NOMO-1 (cell line): Measurements from ENCODE around the gene COL8A1.

Experiments
- DNase-seq, 2 experiments: peaks; one replicate each; lab custom pipeline; 2025; ENCODE audit not compliant: unreplicated experiment in 2 of 2; lab: John Stamatoyannopoulos, UW

The COL8A1 gene

DNA sequence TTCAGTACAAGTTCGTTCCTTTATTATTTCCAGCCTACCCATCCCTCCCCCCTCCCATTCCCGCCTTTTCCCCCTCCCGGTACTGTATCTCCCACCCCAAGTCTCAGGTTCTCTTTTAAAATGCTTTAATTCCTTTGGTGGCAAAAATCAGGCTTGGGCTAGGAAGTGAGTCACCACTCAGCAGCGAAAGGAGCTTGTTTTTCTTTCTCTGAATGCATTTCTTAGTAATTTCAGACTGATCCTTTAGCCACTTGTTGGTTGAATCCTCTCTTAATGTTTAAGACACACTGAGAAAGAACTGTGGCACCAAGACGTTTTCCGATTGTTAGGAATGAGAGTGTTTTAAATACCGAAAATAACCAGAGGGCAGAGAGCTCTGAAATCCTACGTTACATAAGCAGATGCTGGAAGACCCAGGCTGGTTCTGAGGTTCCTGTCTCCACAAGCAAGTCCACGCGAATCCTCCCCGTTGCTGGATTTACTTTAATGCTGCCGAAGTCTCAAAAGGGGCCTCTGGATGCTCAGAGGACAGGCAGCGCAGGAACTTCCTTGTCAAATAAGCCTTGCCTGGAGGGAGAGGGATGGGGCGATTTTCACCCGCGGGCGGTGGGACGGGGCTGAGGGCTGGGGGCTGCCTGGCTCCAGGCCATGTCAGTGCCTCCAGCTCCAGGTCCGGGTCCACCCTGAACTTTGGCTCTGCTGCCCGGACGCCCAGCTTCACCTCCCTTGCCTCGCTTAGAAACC, 854 bp upstream of the COL8A1 start:
- no peak for DNase-seq

DNA sequence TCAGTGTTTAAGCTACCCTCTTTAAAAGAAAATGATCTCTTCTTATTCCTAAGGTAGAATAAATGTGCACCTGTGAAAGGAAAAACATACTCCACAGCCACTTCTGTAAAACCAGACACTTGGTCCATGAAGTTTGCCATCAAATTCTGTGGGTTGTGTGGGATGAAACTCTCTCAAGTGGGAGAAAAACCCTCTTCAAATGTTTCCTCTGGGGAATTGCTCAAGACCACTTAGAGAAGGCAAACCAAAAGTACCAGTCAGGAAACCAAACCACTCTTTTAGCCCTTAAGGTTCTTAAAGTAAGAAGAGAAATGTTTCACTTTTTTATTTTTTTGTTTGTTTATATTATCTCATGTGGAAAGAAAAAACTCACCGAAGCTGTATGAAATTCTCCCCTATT, 1.2 kb downstream of the COL8A1 start:
- DNase-seq = no peak

DNA sequence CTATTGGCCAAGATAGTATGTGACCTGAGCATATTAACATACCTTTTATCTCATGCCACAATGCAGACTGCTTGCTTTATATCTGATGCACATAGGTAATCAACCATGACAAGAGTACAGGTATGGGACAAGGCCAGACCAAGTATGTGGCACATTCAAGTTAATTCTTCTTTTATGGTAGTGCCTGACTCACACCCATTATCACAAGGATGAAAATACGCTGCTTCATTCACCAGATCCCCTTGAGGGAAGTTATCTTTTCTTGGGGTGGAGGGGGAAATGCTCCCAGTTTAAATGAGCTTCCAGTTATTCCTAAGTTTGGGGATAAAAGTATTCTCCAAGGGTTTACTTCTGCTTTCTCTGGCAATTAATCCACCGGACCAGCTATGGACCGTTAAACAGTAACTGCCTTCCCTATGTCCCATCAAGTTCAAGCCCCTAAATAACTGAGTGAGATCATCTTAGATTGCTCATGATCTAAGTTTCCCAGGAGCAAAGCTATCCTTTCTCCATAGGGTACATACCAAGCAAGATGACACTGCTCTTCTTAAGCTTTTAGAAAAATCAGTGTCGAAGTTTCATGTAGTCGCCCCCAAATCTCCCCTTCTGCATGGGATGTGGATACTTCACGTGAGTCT, 1.9 kb downstream of the COL8A1 start:
- DNase-seq = no peak

DNA sequence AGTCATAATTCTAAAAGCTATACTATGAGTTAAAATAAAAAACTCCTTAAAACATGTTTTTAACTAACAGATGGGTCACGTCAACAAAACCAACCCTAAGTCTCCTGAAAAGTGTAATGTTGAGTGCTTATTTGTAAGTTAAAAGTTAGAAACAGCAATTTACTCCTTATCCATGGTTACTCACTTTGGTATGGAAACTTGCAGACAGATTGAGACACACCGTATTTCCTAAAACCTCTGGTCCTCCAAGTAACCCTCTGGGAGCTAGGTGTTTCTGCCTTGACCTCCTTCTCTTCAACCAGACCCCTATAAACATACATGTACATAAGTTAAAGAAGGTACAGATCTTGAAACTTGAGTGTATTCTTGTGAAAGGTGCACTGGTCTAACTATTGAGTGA, 3.1 kb downstream of the COL8A1 start:
- DNase-seq = no peak

DNA sequence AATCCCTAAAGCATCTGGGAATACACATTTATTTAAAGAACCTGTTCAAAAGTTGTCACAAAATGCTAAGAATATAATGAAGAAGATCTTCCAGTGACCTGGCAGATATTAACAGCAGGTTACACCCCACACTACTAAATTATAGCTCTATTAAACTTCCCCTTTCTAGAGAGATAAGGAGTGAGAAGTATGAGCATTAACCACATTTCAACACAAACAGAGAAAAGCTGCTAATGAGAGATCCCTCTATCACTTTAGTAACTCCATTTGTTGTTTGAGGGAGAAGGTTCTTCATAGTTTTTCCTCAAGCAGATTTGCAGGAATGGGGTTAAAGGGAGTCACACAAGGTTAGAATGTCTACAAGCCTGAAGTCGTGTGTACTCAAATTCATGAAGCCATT, 3.6 kb downstream of the COL8A1 start:
- no peak for DNase-seq

DNA sequence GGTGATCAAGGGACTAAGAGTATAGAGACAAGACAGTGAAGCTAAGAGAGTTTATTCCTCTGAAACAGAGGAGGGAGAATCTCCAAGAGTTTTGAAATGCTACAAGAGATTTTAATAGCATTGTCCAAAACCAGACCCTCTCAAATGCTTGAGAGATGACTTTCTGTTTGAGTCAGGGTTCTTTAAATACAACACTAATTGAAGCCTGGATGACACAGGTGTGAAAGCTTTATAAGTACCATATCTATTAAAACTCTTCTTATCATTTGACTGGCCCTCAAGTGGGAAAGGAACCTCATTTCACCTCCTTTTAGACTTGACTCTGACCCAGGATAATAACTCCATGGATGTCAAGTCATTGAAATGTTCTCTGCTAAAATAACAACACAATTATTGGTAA, 5.6 kb downstream of the COL8A1 start:
- no peak for DNase-seq

DNA sequence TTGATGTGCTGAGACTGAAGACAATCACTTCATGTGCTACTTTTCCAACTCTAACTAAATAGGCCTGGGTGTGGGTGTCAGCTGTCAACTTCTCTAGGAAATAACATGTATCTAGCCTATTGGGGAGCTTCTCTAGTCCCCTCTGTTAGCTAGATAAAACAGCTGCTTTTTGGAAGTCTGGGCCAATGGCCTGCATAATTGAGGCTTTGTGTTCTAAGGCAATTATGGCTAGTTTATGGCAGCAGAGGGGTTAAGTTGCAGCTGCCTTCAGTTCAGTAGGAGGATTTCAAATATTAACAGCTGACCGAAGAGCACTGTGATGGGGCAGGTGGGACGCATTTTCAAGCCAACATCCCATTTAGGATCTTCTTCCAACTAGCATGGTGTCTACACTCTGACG, 6.4 kb downstream of the COL8A1 start:
- no peak for DNase-seq

DNA sequence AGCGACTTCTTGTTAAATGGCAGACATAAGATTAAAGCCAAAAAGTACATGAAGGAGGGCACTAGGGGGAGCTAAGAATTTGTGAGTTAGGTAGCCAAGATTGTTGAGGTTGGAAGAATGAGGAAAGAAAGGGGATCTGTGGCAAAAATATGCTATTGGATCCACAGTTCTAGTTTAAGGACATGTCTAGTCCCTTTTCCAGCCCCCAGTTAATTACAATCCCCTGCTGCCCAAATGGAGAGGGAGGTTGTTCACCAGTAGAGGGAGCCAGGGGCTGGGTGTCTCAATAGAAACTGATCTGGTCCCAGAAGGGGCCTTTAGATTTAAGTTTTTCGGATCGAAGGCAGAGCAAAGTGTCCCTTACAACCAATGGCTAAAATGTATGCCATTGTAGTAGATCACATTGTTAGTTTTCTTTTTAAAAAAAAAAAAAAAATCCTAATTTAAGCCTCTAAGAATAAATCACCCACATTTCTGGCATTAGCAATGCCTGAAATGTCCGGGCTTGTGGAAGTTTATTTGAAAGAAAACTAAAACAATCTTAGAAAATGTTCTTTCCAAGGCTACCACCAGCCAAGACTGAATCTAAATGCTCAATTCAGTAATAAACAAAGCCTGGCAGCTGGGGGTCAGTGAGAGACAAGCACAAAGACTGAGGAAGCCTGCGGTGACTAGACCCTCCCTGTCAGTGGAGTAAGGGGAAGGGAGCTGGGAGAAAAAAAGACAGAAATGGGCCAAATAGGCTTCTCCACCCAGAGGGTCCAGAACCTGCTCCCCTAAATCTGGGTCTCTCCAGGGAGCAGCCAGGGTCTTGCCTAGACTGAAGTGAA, 7.1 kb downstream of the COL8A1 start:
- DNase-seq = no peak

DNA sequence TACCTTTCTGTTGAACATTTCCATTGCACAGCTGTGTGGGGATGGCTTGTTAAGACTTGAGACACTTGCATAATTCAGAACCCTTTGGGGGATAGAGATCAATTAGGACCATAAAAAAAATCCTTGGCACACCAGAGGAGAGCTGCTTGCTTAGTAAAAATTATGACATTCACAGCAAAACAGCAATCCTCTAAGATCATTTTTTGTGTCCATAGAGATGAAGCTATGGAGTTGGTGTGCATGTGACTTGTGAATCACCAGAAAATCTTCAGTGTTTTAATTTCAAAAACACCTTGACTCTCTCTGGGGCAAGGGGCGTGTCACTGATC, 7.7 kb downstream of the COL8A1 start:
- no peak for DNase-seq

DNA sequence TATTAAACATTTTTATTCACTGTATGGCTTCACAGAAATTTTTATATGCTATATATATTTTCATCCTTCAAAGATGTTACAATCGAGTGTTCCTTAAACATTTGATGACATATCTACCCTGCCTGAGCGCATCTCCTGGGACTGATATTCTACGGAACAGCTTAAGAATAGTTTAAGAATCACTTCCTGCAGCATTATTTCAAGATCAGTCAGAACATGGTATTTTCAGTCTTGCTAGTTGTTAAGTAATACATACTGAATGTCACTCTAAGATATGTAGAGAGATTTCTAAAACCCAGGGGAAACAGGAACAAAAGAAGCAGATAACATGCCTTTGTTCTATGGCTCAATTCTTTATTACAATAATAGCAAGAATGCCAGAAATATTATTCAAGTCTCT, 8.7 kb downstream of the COL8A1 start:
- DNase-seq = no peak

DNA sequence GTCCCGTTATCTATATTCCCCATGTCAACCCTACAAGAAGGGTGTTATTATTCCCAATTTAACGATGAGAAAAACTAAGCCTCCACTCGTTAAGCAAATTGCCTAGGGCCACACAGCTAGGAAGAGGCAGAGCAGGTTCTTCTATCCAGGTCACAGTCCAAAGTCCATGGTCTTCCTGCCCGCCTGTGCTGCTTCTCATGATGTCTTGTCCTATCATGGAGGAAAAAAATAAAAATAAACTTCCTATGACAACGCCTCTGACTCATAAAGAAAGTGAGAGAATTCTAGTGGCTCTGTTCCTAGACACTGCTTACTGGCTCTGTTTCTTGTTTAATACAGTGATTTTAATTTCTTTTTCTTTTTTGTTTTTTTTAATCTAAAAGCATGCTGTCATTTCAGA, 9.7 kb downstream of the COL8A1 start:
- no peak for DNase-seq

DNA sequence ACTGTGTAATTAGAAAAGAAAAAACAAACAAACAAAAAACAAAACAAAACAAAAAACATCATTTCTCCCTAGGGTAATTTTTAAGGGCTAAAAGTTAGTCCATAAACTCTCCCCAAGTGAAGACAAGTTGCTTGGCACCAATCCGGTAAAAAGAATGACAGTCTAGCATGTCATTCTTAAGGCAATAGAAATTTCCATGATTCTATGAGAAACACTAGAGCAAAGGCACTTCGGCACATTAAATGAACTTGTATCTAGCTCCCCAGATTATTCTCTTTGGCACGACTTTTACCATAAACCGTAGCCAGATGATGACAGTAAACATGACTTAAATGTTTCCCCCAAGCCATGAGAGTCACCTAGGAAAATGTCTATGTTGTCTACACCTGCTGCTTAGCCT, 10.1 kb downstream of the COL8A1 start:
- no peak for DNase-seq

DNA sequence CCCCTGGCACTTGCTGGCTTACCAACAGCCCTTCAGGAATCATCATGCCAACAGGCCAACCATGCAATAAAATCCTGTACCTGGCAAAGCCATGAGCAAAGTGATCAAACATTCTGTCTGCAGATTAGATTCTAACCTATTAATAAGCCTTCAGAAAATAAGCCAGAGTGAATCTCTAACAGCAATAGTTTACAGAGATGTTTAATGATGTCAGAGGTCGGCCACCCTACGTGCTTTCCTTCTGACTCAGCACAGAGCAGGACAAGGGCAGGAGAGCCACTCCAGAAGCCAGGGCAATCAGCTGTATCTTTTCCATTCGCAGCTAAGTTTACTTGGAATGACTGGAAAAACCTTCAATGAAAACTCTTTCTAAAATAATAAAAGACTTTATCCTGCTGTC, 13.1 kb downstream of the COL8A1 start:
- DNase-seq = no peak

DNA sequence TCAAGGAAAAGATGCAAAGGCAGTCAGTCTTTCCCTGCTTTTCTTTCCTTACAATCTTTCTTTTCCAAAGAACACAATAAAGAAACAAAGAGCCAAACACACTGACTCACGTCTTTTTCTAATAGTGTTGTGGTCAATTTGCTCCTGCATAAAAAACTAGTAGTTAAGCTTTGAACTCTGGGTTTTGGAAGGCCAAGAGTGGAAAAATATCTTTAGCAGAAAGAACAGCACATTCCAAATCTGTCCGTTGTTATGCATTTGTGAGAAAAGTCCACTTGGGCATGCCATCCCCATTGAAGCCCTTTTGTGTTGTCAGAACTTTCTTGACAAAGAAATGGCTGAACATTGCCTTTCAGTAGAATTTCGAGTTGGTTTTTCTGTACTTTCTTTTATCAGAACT, 18.2 kb downstream of the COL8A1 start:
- no peak for DNase-seq

DNA sequence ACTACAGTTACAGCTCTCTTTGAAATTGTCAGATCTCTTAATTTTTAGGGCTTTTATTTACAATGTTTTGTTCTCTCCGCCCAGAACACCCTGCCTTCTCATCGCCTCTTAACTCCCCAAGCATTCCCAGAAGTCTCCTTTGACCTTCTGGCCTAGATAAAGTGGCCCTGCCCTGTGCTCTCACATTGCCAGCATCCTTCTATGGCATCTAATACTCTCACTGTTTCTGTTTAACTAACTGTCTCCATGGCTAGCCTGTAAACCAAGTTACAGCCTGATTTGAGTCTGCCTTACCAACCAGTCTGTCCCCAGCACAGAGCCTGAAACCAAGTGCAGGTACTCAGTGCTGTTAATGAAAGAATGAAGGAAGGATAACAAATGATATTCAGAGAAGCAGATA, 19.9 kb downstream of the COL8A1 start:
- no peak for DNase-seq

DNA sequence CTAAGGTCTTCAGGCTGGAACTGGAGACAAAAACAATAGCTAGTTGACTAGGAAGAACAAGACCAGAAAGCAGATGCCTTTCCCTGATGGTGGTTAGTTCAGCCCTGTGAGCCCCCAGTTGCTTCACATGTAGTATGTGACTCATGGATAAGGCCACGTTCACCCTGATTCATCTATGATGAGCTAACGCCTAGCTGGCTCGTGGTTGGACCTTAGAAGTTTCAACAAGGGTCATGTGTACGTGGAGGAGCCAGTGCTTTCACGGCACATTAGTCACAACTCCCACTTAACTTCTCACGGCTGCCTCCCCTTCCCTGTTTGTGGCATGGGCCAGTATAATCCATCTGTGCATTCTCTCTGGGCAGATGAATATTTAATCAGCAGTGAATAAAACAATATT, 20.6 kb downstream of the COL8A1 start:
- DNase-seq = no peak

DNA sequence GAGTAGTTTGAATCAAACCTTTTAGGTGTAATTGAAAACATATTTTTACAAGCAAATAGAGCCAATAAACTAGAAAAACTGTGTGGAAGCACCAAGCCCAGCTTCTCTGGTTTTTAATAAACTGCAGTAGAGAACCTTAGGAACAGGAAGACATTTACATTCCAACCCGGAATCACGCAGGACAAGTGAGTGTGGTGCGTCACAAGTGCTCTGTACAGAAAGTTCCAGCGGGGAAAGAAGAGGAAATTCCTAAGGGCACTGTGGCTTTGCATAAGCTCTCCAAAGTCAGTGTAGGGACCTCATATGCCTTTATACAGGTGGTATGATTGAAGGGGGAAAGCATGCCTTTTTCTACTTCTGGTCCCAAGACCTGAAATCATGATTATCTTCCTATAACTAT, 21.6 kb downstream of the COL8A1 start:
- DNase-seq = no peak

DNA sequence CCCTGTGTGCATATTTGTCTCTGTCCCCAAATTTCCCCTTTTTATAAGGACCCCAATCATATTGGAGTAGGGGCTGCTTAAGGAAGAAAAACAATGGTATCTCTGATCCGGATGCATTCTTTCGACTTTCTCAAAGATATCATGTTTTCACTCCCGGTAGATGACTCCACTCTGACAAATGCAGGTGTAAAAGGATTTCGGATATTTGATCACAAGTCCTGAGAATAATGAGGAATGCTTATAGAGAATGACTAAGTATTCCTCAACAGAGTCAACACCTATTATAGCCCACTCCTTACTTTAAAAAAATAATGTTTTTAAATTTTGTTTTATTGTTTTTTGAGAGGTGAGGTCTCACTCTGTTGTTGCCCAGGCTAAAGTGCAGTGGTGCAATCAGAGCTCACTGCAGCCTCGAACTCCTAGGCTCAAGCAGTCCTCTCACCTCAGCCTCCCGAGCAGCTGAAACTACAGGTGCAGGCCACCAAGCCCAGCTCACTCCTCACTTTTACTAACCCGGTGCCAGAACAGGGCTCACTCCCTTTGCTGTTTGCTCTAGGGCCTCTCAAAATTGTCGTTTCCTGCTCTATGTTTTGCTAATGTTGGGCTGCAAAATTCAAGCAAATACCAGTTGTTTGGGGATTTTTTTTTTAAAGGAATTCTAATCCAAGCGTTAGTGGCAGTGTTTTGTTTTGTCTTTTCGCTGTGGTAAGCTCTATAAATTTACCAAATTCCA, 24.6 kb downstream of the COL8A1 start:
- no peak for DNase-seq

DNA sequence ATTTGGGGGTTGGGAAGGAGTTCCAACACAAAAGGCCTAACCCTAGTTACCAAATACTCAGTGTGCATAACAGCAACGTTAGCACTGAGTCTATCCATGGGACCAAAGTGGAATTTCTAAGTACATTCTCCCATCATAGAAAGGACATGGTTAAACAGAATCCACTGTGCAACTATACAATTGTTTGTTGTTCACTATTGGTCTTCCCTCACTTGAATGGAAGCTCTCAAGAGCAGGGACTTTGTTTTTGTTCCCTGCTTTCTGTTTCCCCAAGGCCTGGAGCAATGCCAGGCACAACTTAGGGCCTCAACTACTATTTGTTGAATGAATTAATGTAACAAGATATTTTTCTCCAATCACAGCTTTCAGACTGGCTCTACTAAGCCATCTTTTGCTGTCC, 25.6 kb downstream of the COL8A1 start:
- no peak for DNase-seq

DNA sequence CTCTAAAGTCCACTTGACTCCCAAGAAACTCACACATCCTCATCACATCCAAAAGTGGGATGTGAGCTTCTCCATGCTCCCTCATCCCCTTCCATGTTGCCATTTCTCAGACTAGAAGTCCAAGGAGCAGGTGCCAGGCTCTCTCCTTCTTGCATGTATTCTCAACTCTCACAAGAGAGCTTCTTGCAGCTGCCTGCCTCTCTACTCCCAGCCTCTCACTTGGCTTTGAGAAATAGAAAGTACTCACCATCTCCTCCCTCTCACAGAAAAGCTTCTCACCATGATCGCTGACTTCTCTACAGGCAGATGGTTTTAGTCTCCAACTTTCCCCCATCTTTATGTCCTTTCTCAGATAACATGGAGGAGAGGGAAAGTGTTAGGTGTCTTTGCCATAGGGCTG, 26.6 kb downstream of the COL8A1 start:
- DNase-seq = no peak

DNA sequence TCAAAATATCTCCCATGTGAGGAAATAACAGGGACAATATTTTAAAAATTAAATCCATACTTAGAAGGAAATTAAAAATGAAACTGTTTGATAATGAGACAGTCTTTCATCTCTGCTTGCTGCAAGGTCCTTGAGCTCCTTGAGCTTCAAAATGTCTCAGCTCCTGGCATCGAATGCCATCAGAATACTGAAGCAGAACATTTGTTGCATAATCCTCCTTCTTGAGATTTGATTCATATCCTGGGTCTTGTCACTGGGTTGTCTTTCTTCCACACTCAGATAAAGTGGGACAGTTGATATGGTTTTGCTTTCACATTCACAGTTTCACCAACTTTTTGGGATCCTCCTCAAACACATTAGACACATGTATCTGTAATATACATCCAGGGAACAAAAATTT, 27.8 kb downstream of the COL8A1 start:
- DNase-seq = no peak
